ENCODE data around the gene ARL2BP. TPM values are rescaled to one million over a fixed set of nuclear protein-coding genes. Genes with fewer than 3 reads are reported as not detected.
"Not testable (repeated sequence)": the region's sequence is repeated elsewhere in the genome, so short reads cannot be mapped to it uniquely, and the experiment has no call there.

ARL2BP gene
- polyA plus RNA-seq (ENCODE audit: insufficient read length), result 41.7 TPM

DNA sequence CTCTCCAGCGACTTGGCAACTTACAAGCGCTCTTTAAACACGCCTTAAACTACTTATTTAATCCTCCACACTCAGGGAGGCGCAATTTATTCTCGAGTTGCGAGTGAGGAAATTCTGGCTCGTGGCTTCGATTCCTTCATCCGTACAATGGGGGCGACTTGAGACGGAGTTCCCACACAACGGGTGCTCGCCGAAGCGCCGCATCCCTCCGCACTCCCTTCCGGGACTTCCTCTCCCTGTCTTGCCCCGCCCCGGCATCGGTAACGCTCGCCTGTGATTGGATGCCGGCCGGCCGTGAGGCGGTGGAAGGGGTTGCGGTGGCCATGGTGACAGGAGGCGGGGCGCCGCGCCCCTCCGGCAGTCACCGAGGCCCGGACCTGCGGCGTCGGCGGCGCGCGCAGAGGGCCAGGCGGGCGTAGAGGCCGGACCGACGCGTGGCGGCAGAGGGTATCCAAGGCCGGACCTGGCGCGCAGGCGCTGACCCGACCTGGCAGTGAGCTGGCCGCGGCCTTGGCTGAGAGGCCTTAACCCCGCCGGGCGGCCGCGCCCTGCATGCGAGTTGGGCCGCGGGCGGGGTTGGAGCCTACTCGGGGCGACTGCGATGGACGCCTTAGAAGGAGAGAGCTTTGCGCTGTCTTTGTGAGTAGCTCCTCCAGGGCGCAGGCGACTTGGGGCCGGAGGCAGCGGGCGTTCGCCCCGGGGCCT, at the start of gene ARL2BP:
Gene ARL2BP (plus strand): TSS at position 493 of the 705 bp plus-strand sequence. CDS start 109 bp downstream, at position 602.
- peak; percentile 90 for DNase-seq (ENCODE audit: low read depth)

DNA sequence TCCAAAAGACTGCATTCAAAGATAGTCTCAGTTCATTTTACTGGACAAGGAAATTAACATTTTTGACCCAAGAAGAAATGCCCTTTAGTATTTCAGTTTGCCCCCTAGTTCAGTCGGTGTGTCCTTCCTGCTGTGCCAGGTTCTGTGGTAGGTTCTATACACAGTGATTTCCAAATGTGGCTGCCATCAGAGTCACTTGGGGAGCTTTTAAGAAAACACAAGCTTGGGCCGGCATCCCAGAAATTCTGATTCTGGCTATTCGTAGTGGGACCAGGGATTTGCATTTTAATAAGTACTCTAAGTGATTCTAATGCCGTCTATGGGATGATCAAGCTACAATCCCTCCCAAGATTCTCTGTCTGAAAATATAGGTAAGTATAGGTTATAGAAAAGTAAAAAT, 48.8 kb upstream of the ARL2BP start:
- no peak for DNase-seq (ENCODE audit: low read depth)

DNA sequence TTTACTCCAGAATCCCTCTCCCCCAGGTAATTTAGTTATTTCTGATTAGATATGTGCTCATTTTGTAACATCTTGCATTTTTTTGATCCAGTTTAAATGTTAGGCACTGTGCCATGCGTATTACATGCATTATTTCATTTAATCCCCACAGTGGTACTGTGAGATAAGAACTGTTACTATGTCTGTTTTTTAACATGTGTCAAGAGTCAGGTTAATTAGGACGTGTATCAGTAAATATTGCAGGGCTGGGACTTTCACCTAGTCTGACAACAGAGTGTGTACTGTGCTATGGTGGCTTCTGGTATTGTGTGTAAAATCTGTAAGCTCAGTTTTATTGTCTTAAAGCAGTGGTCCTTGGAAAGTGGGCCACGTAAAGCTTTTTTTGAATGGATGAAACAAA, 48.3 kb upstream of the ARL2BP start:
- no peak for DNase-seq (ENCODE audit: low read depth)

DNA sequence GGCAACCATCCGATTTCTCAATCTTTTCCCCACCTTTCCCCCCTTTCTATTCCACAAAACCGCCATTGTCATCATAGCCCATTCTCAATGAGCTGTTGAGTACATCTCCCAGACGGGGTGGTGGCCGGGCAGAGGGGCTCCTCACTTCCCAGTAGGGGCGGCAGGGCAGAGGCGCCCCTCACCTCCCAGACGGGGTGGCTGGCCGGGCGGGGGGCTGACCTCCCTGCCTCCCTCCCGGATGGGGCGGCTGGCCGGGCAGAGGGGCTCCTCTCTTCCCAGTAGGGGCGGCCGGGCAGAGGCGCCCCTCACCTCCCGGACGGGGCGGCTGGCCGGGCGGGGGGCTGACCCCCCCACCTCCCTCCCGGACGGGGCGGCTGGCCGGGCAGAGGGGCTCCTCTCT, 44.7 kb upstream of the ARL2BP start:
- DNase-seq (ENCODE audit: low read depth), result not testable (repeated sequence)

DNA sequence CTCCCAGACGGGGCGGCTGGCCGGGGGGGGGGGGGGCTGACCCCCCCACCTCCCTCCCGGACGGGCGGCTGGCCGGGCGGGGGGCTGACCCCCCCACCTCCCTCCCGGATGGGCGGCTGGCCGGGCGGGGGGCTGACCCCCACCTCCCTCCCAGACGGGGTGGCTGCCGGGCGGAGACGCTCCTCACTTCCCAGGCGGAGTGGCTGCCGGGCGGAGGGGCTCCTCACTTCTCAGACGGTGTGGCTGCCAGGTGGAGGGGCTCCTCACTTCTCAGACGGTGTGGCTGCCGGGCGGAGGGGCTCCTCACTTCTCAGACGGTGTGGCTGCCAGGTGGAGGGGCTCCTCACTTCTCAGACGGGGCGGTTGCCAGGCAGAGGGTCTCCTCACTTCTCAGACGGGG, 44.1 kb upstream of the ARL2BP start:
- not testable (repeated sequence) for DNase-seq (ENCODE audit: low read depth)

DNA sequence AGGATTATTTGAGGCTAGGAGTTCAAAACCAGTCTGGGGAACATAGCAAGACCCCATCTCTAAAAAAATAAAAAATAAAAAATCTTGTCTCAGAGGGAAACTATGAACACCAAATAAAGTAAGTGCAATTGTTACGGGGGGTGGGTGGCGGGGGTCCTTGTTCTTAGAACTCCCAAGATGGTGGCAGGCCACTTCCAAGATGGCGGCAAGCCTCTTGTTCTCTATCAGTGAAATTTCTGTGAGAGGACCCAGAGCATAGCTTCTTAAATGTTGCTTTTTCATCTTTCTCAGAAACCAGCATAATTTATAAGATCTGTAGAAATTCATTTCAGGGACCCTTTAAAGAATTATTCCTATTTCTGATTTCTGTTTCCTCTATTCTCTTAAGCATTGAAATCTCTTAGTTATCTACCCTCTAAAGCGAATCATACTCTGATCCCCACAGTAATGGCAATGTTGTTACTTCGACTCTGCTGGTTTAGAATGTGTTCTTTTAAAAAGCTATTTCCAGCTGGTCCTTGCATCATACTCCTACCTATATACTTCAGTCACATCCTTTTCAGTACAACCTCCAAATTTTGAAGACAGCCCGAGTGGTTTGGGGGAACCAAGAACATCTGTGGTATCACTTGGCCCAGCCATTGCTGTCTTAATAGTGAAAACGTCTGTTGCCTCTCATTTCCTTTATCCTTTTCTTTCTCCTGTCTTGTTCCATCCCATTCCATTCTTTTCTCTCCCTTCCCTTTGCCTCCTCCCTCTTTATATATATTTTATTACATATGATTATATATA, 42.8 kb upstream of the ARL2BP start:
- DNase-seq (ENCODE audit: low read depth), result no peak

DNA sequence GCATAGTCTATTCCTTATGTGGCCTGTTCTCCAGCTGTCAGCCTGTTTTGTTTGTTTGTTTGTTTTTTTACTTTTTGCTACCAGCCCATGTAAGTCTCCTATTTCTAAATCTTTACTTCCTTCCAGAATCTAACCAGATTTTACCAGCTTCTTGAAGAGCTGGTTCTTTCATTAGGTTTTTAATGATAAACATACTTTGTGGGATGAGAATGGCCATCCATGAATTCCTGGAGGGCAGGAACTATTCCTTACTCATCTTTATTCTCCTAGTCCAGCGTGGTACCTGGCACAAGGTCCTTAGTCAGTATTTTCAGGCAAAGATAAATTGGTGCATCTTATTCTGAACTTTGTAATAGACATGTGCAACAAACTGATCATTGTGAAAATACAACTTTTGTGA, 41.6 kb upstream of the ARL2BP start:
- no peak for DNase-seq (ENCODE audit: low read depth)

DNA sequence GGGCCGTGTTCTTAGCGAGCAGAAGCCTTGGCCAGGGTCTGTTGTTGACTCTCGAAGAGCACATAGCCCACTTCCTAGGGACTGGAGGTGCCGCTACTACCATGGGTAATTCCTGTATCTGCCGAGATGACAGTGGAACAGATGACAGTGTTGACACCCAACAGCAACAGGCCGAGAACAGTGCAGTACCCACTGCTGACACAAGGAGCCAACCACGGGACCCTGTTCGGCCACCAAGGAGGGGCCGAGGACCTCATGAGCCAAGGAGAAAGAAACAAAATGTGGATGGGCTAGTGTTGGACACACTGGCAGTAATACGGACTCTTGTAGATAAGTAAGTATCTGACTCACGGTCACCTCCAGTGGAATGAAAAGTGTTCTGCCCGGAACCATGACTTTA, 40.4 kb upstream of the ARL2BP start:
- DNase-seq (ENCODE audit: low read depth), result no peak

DNA sequence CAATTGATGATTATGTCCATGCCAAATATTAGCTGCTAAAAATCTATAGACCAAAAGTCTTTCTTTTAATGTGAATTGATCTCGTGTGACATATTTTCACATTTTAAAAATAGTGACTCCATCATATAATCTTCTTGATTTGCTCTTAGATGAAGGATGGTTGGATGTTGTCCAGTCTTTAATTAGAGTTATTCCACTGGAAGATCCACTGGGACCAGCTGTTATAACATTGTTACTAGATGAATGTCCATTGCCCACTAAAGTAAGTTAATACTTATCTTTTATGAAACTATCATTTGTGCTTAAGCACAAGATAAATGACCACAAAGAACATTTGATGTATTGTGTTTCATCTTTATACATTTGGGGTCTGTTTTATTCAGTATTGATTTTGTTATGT, 36.1 kb upstream of the ARL2BP start:
- no peak for DNase-seq (ENCODE audit: low read depth)

DNA sequence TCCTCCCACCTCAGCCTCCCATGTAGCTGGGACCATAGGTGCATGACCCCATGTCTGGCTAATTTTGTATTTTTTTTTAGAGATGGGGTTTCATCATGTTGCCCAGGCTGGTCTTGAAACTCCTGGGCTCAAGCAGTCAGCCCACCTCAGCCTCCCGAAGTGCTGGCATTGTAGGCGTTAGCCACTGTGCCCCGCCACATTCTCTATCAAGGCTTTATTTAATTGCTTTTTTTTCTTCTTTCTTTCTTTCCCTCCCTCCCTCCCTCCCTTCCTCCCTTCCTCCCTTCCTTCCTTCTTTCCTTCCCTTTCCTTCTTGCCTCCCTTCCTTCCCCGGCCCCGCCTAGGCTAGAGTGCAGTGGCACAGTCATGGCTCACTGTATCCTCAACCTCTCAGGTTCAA, 35.3 kb upstream of the ARL2BP start:
- no peak for DNase-seq (ENCODE audit: low read depth)

DNA sequence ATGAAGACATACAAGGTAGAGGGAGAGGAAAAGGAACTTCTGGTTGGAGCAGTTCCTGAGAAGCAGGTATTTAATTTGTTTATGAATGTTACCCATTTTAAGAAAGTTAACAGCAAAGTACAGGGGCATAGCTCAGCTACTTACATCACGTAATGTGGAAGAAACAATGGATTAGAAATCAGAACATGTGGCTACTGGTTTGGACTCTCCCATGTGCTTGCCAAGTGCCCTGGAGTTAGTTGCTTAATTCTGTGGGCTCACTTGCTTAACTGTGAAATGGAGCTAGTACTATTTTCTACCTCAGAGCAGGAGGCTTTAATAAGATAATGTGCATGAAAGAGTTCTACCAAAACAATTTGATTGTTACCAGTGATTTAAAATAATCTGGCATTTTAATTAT, 31.6 kb upstream of the ARL2BP start:
- DNase-seq (ENCODE audit: low read depth), result no peak

DNA sequence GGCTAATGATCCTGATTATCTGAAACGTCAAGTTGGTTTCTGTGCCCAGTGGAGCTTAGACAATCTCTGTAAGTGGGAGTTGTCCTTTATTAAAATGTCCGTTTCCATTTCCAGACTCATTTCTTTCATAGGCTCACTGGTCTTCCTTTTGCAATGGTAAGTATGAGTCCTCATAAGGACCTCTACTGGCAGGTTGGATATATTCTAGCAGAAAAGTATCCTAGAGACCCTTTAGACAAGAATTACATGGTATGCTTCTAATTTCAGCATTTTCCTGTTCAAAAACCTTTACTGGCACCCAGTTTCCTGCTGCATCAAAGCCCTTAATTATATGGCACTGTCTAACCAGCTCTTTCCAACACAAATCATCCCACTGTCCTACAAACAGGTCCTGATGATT, 28.1 kb upstream of the ARL2BP start:
- no peak for DNase-seq (ENCODE audit: low read depth)

DNA sequence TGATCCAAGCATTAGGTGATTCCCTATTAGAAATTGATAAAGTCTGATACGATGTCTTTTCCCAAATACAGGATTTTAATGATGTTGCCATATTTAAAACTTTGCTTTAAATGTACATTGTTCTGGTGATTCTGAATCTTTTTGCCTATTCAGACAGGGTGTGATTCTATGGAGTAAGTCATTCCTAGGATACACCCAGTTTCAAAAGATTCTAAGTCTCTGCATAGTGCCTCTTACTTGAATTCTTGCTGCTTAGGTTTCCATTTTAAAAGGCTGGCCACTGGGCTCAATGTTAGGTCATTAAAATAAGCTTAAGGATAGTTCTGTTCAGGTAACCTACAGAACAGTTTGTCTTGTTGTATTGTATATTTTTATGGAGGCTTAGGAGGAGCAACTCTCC, 22.0 kb upstream of the ARL2BP start:
- no peak for DNase-seq (ENCODE audit: low read depth)

DNA sequence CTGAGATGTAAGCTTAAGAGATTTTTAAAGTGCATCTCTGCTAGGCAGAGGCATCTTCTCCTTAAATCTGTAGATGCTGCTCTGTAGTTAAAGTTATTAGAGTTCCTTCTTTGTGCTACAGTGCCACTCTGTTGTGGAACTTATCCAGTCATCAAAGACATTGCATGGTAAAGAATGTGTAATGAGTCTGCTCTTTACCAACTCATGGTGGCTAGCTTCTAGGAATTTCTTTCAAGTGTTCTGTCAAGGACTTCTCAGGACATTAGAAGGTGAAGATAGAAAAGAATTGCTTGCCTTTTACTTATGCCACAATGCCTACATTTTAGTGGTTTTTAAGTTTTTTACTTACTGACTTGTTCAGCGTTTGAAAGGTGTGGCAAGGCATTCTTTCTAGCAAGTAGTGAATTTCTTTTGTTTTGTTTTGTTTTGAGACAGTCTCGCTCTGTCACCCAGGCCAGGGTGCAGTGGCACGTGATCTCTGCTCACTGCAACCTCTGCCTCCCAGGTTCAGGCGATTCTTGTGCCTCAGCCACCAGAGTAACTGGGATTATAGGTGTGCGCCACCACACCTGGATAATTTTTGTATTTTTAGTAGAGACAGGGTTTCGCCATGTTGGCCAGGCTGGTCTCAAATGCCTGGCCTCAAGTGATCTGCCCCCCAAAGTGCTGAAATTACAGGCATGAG, 20.3 kb upstream of the ARL2BP start:
- no peak for DNase-seq (ENCODE audit: low read depth)

DNA sequence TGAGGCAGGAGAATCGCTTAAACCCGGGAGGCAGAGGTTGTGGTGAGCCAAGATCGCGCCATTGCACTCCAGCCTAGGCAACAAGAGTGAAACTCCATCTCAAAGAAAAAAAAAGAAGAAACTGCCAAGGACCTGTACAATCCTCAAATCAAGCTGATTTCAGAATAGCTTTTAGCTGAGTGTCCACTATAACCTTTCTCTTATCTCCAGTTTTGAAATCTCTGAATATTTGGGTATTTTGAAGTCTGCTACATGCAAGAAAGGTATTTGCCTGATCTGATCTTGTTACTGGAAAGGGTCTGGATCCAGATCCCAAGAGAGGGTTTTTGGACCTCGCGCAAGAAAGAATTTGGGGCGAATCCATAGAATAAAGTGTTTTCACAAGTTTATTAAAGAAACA, 19.1 kb upstream of the ARL2BP start:
- DNase-seq (ENCODE audit: low read depth), result no peak

DNA sequence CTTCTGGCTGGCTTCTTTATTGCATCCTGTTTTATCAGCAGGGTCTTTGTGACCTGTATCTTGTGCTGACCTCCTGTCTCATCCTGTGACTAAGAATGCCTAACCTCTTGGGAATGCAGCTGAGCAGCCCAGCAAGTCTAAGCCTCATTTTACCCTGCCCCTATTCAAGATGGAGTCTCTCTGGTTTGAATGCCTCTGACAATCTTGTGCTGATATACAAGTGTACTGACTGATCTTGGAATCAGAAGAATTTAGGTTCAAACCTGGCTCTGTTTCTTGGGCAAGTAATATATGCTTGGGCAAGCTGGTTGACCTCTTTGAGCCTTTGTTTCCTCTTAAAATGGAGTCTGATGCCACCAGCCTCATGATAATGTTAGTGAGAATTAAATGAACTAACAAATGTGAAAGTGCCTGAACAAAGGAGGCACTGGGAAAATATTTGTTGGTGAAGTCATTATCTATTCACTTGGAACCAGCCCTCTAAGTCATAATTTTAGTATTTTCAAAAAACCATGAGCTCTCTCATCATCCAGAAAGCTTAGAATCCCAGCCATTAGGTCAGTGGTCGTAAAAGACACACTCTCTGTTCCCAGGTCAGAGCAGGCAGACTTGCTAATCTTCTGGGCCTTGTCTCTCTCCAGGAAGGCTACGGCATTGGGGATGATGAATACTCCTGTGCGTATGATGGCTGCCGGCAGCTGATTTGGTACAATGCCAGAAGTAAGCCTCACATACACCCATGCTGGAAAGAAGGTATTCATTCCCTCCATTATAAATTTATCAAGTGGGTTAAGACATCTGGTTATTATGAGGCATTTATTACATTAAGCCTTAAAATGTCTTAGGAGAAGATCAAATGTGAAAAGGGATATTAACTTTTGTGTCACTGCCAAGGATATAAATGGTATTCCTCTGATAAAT, 18.1 kb upstream of the ARL2BP start:
- DNase-seq (ENCODE audit: low read depth), result no peak

DNA sequence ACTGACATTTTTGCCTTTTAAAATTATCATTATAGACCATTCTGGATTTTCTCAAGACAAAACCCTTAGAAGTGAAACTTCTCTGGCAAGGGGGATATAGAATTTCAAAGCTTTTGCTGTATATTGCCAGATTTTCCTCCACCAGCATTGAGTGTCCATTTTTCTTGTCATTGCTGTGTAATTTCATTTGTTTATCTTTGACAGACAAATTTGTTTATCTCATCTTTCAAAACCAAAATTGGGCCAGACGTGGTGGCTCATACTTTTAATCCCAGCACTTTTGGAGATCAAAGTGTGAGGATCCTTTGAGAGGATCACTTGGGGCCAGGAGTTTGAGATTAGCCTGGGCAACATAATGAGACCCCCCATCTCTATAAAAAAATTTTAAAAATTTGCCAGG, 16.0 kb upstream of the ARL2BP start:
- no peak for DNase-seq (ENCODE audit: low read depth)

DNA sequence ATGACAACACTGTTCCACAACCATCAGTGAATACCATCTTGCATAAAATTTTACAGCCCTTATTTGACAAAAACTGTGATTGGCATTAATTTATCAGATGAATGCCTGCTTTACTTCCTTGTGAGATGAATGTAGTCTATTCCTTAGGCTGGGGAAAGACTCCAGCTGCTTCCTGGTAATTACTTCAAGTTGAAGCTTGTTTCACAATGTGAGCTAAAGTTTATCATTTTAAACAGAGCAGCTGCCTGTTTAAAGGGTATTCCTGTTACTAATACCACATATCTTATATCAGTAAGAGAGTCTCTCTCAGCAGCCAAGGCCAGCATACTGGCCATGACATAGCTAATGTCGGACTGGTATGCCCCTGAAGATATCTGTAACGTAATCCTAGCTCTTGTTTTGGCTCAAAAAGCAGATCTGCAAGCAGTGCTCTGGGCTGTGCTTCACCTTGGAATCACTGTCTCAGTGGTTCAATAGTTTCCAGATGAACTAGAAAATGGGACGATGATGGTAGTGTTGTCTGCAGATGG, 13.2 kb upstream of the ARL2BP start:
- no peak for DNase-seq (ENCODE audit: low read depth)

DNA sequence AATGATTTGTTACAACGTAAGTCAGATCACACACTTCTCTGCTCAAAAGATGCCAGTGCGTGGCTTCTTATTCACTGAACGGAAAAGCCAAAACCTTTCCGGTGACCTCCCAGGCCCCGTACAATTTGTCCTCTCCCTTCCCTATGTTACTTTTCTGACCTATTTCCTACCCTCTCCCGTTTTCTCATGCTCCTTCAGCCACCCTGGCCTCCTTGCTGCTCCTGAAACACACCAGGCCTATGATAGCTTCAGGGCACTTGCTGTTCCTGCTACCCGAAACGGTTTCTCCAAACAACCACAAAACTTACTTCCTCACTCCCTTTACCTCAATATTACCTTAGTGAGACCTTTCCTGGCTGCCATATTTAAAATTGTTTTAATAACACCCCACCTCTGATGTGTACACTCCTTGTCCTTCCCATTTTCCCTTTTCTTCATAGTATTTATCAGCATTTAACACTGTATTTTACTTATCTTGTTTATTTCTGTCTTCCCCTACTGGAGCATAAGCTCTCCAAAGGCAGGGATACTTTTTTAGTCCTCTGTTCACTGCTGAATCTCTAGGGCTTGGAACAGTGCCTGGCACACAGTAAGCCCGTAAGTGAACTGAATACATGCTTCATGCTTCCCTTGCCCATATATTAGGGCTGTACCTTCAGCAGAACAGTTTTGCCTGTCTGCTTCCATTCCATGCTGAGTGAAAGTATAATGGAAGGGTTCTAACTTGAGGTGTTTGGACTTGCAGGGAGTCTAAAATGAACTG, 10.9 kb upstream of the ARL2BP start:
- DNase-seq (ENCODE audit: low read depth), result no peak

DNA sequence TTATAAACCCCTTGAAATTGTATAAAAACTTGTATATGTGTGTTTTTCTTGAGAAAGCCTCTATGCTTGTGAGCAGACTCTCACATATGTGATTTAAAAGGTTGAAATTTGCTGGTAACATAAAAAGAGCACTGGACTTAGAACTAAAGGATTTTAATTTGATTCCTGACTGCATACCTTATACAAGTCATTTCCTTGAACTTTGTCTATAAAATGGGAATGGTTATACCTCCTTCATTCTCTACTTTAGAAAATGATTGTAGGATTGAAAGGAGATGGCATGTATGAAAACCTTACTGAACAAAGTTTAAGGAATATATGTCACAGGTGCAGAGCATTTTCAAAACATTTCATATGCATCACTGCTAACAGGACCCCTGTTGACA, 10.4 kb upstream of the ARL2BP start:
- no peak for DNase-seq (ENCODE audit: low read depth)

Data from forelimb muscle (tissue), 1 donor.